Activated CD4-positive, alpha-beta memory T cell treated with anti-CD3 and anti-CD28 coated beads, Interleukin-2, amount 10 ng/mL, durations not matched to agents 7 days and 5 days (primary cell): ENCODE data around the gene HOXD9. TPM values are rescaled to one million over a fixed set of nuclear protein-coding genes. Genes with fewer than 3 reads are reported as not detected.
A peak's percentile ranks its signal among the peaks of the same experiment; 100 is the strongest.

Experiments used
- CTCF ChIA-PET: fragments of 350-600 bp; sonication (Branson Sonifier 250); formaldehyde crosslinking; loops from one replicate; lab custom pipeline; 2021; ENCODE audit warnings: antibody characterized with exemption, inconsistent platforms; lab: Charles Lee
- POLR2A ChIA-PET: fragments of 350-600 bp; sonication (Branson Sonifier 250); formaldehyde crosslinking; loops from one replicate; lab custom pipeline; 2021; ENCODE audit warnings: antibody characterized with exemption; lab: Charles Lee
- DNase-seq: peaks from one replicate; pipeline ENCODE4 v3.0.0-alpha.2; 2020
- H3K27ac Mint-ChIP-seq: one replicate; pipeline ENCODE4 v1.8.0; 2021; ENCODE audit warnings: mild to moderate bottlenecking, mixed read lengths
- H3K27me3 Mint-ChIP-seq: one replicate; pipeline ENCODE4 v1.8.0; 2021; ENCODE audit warnings: mixed read lengths
- H3K36me3 Mint-ChIP-seq: one replicate; pipeline ENCODE4 v1.8.0; 2021; ENCODE audit warnings: low read depth, mixed read lengths
- H3K4me1 Mint-ChIP-seq: one replicate; pipeline ENCODE4 v1.8.0; 2021; ENCODE audit warnings: mixed read lengths
- H3K4me3 Mint-ChIP-seq: one replicate; pipeline ENCODE4 v1.8.0; 2021; ENCODE audit warnings: mild to moderate bottlenecking, mixed read lengths
- H3K9me3 Mint-ChIP-seq: one replicate; pipeline ENCODE4 v1.8.0; 2021; ENCODE audit warnings: mixed read lengths
- total RNA-seq, 2 experiments: library from RNA; stranded (reverse); gene quantifications; one replicate each; pipeline ENCODE4 v1.2.3, GENCODE V29; 2021

The HOXD9 gene
- total RNA-seq, result not detected

GRCh38 chr2:176122683-176123410, at the start of gene HOXD9:
Gene HOXD9 (plus strand): TSS chr2:176122719. CDS start chr2:176122769, 50 bp downstream.
- H3K27me3 Mint-ChIP-seq, result peaks cover 84% of the 10 kb centered on the region
- peaks cover 2% of the 10 kb centered on the region for H3K36me3 Mint-ChIP-seq
- ChIA-PET CTCF (interaction anchor here (1.2 kb wide), 1 partner anchor 529 kb away, joined by 3 read pairs; no protein-coding TSS in a partner anchor), POLR2A (no interaction called here)
- peak within 1 kb of the TSS; percentile 35 for H3K27ac Mint-ChIP-seq
- H3K9me3 Mint-ChIP-seq, result no peaks in the 10 kb centered on the region
- H3K4me1 Mint-ChIP-seq, result peaks cover 6% of the 10 kb centered on the region
- DNase-seq, result no peak
- H3K4me3 Mint-ChIP-seq, result no peak within 1 kb of the TSS

DNA sequence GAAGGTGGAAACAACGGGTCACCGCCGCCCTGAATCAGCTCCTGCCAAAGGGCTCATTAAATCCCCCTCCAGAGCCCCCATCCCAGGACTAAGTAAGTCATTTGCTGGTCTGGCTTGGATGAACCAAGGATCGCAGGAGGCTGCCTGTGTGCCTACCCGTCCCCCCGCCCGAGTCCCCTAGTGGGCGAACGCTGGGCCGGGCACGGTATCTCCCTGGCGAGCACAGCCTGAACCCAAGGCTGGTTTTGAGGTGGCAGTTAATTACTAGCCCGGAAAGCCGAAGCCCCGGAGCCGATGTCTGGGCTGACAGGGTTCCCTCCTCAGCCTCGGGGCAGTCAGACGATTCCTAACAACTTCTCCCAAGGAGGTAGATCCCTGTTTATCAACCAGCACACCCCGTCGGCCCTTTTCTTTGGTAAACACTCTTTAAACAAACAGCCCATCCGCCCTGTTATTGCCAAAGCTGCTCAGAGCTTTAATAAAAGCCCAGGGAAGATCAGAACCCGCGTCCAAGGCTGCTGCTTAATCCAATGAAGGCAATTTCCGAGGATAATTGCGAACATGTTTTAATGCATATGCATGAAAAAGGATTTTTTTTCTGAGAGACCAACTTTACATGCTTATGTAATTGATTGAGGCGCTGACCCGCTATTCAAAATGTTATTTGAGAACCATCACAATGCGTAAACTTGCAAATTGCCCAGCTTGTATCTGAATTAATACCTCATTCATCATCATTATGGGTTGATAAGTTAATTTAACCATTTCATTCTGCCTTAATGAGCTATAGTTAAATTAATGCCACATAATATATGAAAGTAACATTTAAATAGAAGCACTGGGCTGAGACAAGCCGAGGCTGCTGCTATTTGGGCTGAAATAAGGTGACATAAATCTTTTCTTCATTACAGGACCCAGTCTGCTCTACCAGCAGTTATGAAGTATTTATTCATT, 49.3 kb upstream of the HOXD9 start:
- CTCF ChIA-PET, result interaction anchor here (0.5 to 1.1 kb wide), 2 partner anchors 54 to 98 kb away, joined by 3 to 4 read pairs; no protein-coding TSS in a partner anchor
- H3K9me3 Mint-ChIP-seq, result no peaks in the 10 kb centered on the region
- no peak overlapping the region for H3K27ac Mint-ChIP-seq
- peaks cover 2% of the 10 kb centered on the region for H3K4me1 Mint-ChIP-seq
- no peaks in the 10 kb centered on the region for H3K36me3 Mint-ChIP-seq
- peaks cover 87% of the 10 kb centered on the region for H3K27me3 Mint-ChIP-seq
- DNase-seq, result no peak
- POLR2A ChIA-PET, result interaction anchor here (0.8 kb wide), 1 partner anchor 48 kb away, joined by 3 read pairs; no protein-coding TSS in a partner anchor
- no peak overlapping the region for H3K4me3 Mint-ChIP-seq

- H3K9me3 Mint-ChIP-seq, result no peaks in the 10 kb centered on the region
- no peak for DNase-seq
- ChIA-PET CTCF (no interaction called here), POLR2A (no interaction called here)
- no peak overlapping the region for H3K27ac Mint-ChIP-seq
- peaks cover 85% of the 10 kb centered on the region for H3K27me3 Mint-ChIP-seq
- H3K36me3 Mint-ChIP-seq, result peaks cover 10% of the 10 kb centered on the region
- peaks cover 9% of the 10 kb centered on the region for H3K4me1 Mint-ChIP-seq
- no peak overlapping the region for H3K4me3 Mint-ChIP-seq
These were observed 47.5 kb upstream of the HOXD9 start for GRCh38 chr2:176074919-176075425.

- Mint-ChIP-seq H3K27ac (no peak overlapping the region), H3K4me3 (no peak overlapping the region), H3K9me3 (no peaks in the 10 kb centered on the region), H3K4me1 (peaks cover 9% of the 10 kb centered on the region), H3K36me3 (peaks cover 10% of the 10 kb centered on the region), H3K27me3 (peaks cover 80% of the 10 kb centered on the region)
- DNase-seq, result no peak
- POLR2A ChIA-PET, result no interaction called here
- CTCF ChIA-PET, result no interaction called here
These were observed 47.0 kb upstream of the HOXD9 start for GRCh38 chr2:176075481-176075880.

DNA sequence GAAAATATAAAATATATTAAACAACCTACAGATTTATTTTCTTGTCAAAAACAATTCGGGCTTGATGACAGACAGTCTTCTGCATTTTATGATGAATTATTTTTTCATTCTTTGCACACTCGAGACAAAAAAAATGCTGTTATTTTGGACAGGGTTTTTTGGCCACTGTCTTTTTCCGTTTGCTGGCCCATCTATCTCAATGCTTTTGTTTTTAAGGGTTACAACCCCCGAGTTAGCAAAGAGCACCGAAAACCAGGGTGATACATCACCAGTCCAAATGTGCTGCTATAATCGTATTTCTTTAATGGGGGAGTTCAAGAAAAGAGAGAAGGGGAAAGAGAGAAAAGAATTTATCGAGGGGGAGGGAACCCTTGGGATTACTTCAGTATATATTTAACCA, 46.5 kb upstream of the HOXD9 start:
- POLR2A ChIA-PET, result no interaction called here
- H3K4me3 Mint-ChIP-seq, result no peak overlapping the region
- peaks cover 9% of the 10 kb centered on the region for H3K4me1 Mint-ChIP-seq
- H3K36me3 Mint-ChIP-seq, result peaks cover 14% of the 10 kb centered on the region
- H3K27ac Mint-ChIP-seq, result no peak overlapping the region
- peaks cover 80% of the 10 kb centered on the region for H3K27me3 Mint-ChIP-seq
- H3K9me3 Mint-ChIP-seq, result no peaks in the 10 kb centered on the region
- CTCF ChIA-PET, result no interaction called here
- DNase-seq, result no peak

- Mint-ChIP-seq H3K4me1 (peaks cover 9% of the 10 kb centered on the region), H3K4me3 (no peak overlapping the region), H3K36me3 (peaks cover 18% of the 10 kb centered on the region), H3K27me3 (peaks cover 80% of the 10 kb centered on the region), H3K27ac (no peak overlapping the region), H3K9me3 (no peaks in the 10 kb centered on the region)
- ChIA-PET POLR2A (no interaction called here), CTCF (interaction anchor here (1.7 kb wide), 1 partner anchor 43 kb away, joined by 4 read pairs; no protein-coding TSS in a partner anchor)
- DNase-seq, result no peak
These were observed 45.7 kb upstream of the HOXD9 start for GRCh38 chr2:176076796-176077195.

GRCh38 chr2:176078541-176079284, 43.8 kb upstream of the HOXD9 start:
- H3K4me3 Mint-ChIP-seq, result peak overlapping the region; percentile 57
- no peak for DNase-seq
- H3K27me3 Mint-ChIP-seq, result peaks cover 77% of the 10 kb centered on the region
- peaks cover 19% of the 10 kb centered on the region for H3K36me3 Mint-ChIP-seq
- H3K27ac Mint-ChIP-seq, result peak overlapping the region; percentile 61
- H3K4me1 Mint-ChIP-seq, result peaks cover 9% of the 10 kb centered on the region
- ChIA-PET POLR2A (no interaction called here), CTCF (interaction anchor here (0.8 kb wide), 1 partner anchor 114 kb away, joined by 4 read pairs; no protein-coding TSS in a partner anchor)
- no peaks in the 10 kb centered on the region for H3K9me3 Mint-ChIP-seq

DNA sequence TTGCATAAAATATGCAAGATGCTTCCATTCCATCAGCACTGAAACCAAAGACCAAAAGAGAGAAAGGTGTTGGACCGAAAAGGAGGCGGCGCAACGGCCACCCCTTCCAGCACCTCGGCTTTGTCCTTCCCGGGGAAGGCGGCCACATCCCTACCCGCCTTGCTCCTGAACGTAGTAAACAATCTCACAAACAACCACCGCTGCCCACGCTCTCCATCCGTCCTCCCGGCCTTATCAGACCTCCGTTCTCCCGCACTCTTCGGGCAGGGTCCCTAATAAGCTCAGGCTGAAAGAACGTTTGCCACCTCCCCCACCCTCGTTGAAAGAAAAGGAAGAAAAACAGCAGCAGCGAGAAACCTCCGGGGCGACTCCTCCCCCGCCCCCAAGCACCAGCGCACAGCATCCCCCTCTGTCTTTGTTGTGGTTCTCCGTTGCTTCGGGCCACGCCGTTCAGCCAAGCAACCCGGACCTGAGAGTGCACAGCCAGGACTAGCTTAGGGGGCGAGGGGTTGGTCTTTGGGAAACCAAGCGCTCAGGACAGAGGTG, 43.2 kb upstream of the HOXD9 start:
- POLR2A ChIA-PET, result no interaction called here
- peak overlapping the region; percentile 57 for H3K4me3 Mint-ChIP-seq
- peaks cover 78% of the 10 kb centered on the region for H3K27me3 Mint-ChIP-seq
- peak overlapping the region; percentile 61 for H3K27ac Mint-ChIP-seq
- H3K9me3 Mint-ChIP-seq, result no peaks in the 10 kb centered on the region
- DNase-seq, result no peak
- peaks cover 9% of the 10 kb centered on the region for H3K4me1 Mint-ChIP-seq
- peaks cover 20% of the 10 kb centered on the region for H3K36me3 Mint-ChIP-seq
- CTCF ChIA-PET, result interaction anchor here (0.8 kb wide), 1 partner anchor 113 kb away, joined by 4 read pairs; no protein-coding TSS in a partner anchor

DNA sequence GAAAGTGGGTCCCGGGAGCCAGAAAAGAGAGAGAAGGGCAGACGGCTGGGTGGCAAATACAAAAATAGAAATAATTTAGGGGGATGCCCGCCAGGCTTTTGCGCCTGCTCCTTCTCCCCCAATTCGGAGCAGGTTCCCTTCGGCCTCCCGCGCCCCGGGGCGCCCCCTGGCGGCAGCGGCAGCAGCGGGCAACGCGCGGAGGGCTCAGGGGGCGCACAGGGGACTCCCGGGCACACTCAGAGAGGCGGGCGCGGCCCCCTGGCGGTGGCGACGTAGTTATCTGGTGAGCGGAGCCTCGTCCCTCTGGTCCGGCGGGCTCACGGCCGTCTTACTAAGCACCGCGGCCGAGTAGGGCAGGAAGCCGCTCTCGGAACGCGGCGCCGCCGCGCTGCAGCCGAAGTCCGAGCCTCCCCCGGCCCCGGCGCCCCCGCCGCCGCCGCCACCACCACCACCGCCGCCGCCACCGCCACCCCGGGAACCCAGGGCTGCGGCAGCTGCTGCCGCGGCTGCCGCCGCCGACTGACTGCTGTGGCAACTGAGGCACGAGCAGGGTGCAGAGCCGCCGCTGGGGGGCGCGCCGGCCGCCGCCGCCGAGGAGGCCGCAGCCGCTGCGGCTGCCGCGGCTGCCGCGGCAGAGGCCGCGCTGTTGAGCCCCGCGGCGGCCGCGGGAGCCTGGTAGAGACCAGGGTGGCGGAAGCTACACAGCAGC, 42.5 kb upstream of the HOXD9 start:
- Mint-ChIP-seq H3K36me3 (peaks cover 20% of the 10 kb centered on the region), H3K4me3 (peak overlapping the region; percentile 57), H3K9me3 (no peaks in the 10 kb centered on the region), H3K4me1 (peaks cover 9% of the 10 kb centered on the region), H3K27ac (peak overlapping the region; percentile 61), H3K27me3 (peaks cover 78% of the 10 kb centered on the region)
- ChIA-PET CTCF (interaction anchor here (0.8 kb wide), 1 partner anchor 112 kb away, joined by 4 read pairs; no protein-coding TSS in a partner anchor), POLR2A (no interaction called here)
- no peak for DNase-seq

DNA sequence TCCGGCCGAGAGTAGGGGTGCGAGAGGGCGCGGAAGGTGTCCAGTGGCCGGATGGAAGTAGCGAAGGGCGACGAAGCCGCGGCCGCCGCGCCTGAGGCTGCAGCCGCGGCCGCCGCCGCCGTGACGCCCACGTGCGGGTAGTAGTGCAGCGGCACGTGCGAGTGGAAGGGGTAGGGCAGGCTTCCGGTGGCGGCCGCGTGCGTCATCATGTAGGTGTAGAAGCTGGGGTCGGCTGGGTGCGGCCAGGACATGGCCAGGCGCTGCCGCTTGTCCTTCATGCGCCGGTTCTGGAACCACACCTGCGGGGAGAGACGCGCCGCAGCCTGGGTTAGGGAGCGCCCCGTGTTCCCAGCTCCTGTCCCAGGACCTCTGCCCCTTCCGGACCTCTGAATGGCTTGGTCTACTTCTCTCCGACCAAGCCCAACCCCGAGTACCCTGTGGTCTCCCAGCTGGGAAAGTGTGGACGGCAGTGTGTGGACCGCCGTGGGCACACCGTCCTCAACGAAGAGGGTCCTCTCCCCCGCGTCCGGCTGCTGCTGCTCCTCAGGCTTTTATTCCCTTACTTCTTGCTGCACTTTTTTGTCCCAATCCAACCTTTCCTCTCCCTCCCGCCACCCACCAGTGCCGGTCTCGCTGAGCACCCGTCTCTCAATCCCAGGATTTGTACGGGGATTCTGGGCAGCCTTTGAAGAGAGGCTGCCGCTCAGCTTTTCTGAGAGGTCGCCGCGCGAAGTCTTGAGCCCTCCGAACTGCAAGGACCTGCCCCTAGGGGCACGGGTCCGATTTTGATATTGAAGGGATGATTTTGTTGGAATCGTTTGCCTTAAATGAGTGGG, 41.8 kb upstream of the HOXD9 start:
- peaks cover 78% of the 10 kb centered on the region for H3K27me3 Mint-ChIP-seq
- DNase-seq, result no peak
- peak overlapping the region; percentile 59 for H3K27ac Mint-ChIP-seq
- no peaks in the 10 kb centered on the region for H3K9me3 Mint-ChIP-seq
- peak overlapping the region; percentile 33 for H3K4me3 Mint-ChIP-seq
- POLR2A ChIA-PET, result no interaction called here
- peaks cover 20% of the 10 kb centered on the region for H3K36me3 Mint-ChIP-seq
- CTCF ChIA-PET, result interaction anchor here (0.7 kb wide), 1 partner anchor 52 kb away, joined by 4 read pairs; no protein-coding TSS in a partner anchor
- H3K4me1 Mint-ChIP-seq, result peaks cover 9% of the 10 kb centered on the region

- Mint-ChIP-seq H3K9me3 (no peaks in the 10 kb centered on the region), H3K4me3 (peak overlapping the region; percentile 33), H3K36me3 (peaks cover 20% of the 10 kb centered on the region), H3K4me1 (peaks cover 9% of the 10 kb centered on the region), H3K27me3 (peaks cover 76% of the 10 kb centered on the region), H3K27ac (peak overlapping the region; percentile 59)
- POLR2A ChIA-PET, result no interaction called here
- CTCF ChIA-PET, result no interaction called here
- DNase-seq, result no peak
These were observed 41.1 kb upstream of the HOXD9 start for GRCh38 chr2:176081376-176081836.
